GM12801 (cell line): ENCODE results near the gene ETV1.

Experiments
- CTCF ChIP-seq: IDR thresholded peaks from one replicate; pipeline ENCODE4 v1.5.1; 2011; ENCODE audit warnings: control low read depth; ENCODE audit not compliant: insufficient read length; ENCODE audit errors: extremely low read depth

Gene ETV1

GRCh38 chr7:13976594-13976993 is 12.9 kb downstream of the ETV1 start:
- no peak for TF ChIP-seq CTCF

GRCh38 chr7:13965077-13965476 is 24.4 kb downstream of the ETV1 start:
- no peak for TF ChIP-seq CTCF

GRCh38 chr7:13963925-13964324 is 25.5 kb downstream of the ETV1 start:
- no peak for TF ChIP-seq CTCF

- no peak for TF ChIP-seq CTCF
These were observed 34.0 kb downstream of the ETV1 start for GRCh38 chr7:13955494-13955893.

- TF ChIP-seq CTCF, result no peak
These were observed 36.1 kb downstream of the ETV1 start for GRCh38 chr7:13953368-13953767.

GRCh38 chr7:13952921-13953320 is 36.5 kb downstream of the ETV1 start:
- TF ChIP-seq CTCF, result no peak

GRCh38 chr7:13949939-13950338 is 39.5 kb downstream of the ETV1 start:
- TF ChIP-seq CTCF, result no peak

- no peak for TF ChIP-seq CTCF
These were observed 40.0 kb downstream of the ETV1 start for GRCh38 chr7:13949445-13949844.
